ENCODE data around the gene EML1. TPM values are rescaled to one million over a fixed set of nuclear protein-coding genes. Genes with fewer than 3 reads are reported as not detected.

Gene EML1
- total RNA-seq, 1 experiment from 2014 or later, result 16.1 TPM

GRCh38 chr14:99822800-99823455 is 29.7 kb downstream of the EML1 start:
- POLR2A ChIA-PET, result no interaction called here
- Mint-ChIP-seq H3K27ac (no peak overlapping the region; the same call in 1 of the 2 replicates), H3K4me3 (no peak overlapping the region), H3K9me3 (no peaks in the 10 kb centered on the region), H3K36me3 (no peaks in the 10 kb centered on the region), H3K27me3 (ENCODE audit: low read depth) (no peaks in the 10 kb centered on the region), H3K4me1 (peaks cover 43% of the 10 kb centered on the region)
- TF ChIP-seq, protein P1, sequence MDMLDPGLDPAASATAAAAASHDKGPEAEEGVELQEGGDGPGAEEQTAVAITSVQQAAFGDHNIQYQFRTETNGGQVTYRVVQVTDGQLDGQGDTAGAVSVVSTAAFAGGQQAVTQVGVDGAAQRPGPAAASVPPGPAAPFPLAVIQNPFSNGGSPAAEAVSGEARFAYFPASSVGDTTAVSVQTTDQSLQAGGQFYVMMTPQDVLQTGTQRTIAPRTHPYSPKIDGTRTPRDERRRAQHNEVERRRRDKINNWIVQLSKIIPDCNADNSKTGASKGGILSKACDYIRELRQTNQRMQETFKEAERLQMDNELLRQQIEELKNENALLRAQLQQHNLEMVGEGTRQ (CRISPR knock-in tag; IDR thresholded peaks at IDR 0.05), result no peak
- TF ChIP-seq, protein P2, sequence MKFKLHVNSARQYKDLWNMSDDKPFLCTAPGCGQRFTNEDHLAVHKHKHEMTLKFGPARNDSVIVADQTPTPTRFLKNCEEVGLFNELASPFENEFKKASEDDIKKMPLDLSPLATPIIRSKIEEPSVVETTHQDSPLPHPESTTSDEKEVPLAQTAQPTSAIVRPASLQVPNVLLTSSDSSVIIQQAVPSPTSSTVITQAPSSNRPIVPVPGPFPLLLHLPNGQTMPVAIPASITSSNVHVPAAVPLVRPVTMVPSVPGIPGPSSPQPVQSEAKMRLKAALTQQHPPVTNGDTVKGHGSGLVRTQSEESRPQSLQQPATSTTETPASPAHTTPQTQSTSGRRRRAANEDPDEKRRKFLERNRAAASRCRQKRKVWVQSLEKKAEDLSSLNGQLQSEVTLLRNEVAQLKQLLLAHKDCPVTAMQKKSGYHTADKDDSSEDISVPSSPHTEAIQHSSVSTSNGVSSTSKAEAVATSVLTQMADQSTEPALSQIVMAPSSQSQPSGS (CRISPR knock-in tag; IDR thresholded peaks at IDR 0.05; ENCODE audit: borderline replicate concordance, low read depth), result no peak
- no peak for TF ChIP-seq IRF2 (CRISPR knock-in tag; IDR thresholded peaks at IDR 0.05; ENCODE audit: borderline replicate concordance, low read depth)
- TF ChIP-seq, protein P3, sequence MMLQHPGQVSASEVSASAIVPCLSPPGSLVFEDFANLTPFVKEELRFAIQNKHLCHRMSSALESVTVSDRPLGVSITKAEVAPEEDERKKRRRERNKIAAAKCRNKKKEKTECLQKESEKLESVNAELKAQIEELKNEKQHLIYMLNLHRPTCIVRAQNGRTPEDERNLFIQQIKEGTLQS (CRISPR knock-in tag; conservative IDR thresholded peaks at IDR 0.05), result no peak
- TF ChIP-seq, protein P4, sequence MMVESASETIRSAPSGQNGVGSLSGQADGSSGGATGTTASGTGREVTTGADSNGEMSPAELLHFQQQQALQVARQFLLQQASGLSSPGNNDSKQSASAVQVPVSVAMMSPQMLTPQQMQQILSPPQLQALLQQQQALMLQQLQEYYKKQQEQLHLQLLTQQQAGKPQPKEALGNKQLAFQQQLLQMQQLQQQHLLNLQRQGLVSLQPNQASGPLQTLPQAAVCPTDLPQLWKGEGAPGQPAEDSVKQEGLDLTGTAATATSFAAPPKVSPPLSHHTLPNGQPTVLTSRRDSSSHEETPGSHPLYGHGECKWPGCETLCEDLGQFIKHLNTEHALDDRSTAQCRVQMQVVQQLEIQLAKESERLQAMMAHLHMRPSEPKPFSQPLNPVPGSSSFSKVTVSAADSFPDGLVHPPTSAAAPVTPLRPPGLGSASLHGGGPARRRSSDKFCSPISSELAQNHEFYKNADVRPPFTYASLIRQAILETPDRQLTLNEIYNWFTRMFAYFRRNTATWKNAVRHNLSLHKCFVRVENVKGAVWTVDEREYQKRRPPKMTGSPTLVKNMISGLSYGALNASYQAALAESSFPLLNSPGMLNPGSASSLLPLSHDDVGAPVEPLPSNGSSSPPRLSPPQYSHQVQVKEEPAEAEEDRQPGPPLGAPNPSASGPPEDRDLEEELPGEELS (CRISPR knock-in tag; IDR thresholded peaks at IDR 0.05), result no peak
- no peak for TF ChIP-seq E2F4 (CRISPR knock-in tag; IDR thresholded peaks at IDR 0.05; ENCODE audit: borderline replicate concordance, low read depth)
- no peak for TF ChIP-seq PRRX2 (CRISPR knock-in tag; IDR thresholded peaks at IDR 0.05)
- TF ChIP-seq SMAD3 (CRISPR knock-in tag; IDR thresholded peaks at IDR 0.05; ENCODE audit: borderline replicate concordance), result no peak
- no peak for TF ChIP-seq SMAD4 (CRISPR knock-in tag; IDR thresholded peaks at IDR 0.05)
- no peak for TF ChIP-seq GABPB1 (CRISPR knock-in tag; IDR thresholded peaks at IDR 0.05)
- no peak for TF ChIP-seq GTF2I (CRISPR knock-in tag; conservative IDR thresholded peaks at IDR 0.05)
- no peak for TF ChIP-seq ZNF425 (CRISPR knock-in tag; conservative IDR thresholded peaks at IDR 0.05)
- TF ChIP-seq ELF4 (CRISPR knock-in tag; IDR thresholded peaks at IDR 0.05; ENCODE audit: low read depth), result no peak
- no peak for TF ChIP-seq ZNF219 (CRISPR knock-in tag; IDR thresholded peaks at IDR 0.05; ENCODE audit: borderline replicate concordance)
- no peak for TF ChIP-seq ZNF416 (CRISPR knock-in tag; IDR thresholded peaks at IDR 0.05)
- no peak for TF ChIP-seq JUN (CRISPR knock-in tag; IDR thresholded peaks at IDR 0.05)
- DNase-seq (ENCODE audit: low spot score), result no peak
- no peak for ATAC-seq
- CTCF ChIA-PET, result interaction anchor here (1.0 to 1.1 kb wide), 2 partner anchors 8 to 30 kb away, joined by 3 to 4 read pairs; partner anchors contain the start of gene EML1

- ChIA-PET POLR2A (no interaction called here), CTCF (no interaction called here)
- Mint-ChIP-seq H3K27ac (no peak overlapping the region), H3K4me3 (no peak overlapping the region), H3K27me3 (ENCODE audit: low read depth) (no peaks in the 10 kb centered on the region), H3K4me1 (peaks cover 37% of the 10 kb centered on the region), H3K9me3 (no peaks in the 10 kb centered on the region), H3K36me3 (no peaks in the 10 kb centered on the region)
- ATAC-seq (no peak), DNase-seq (ENCODE audit: low spot score) (no peak)
- no peak for TF ChIP-seq NR2C2 (CRISPR knock-in tag; IDR thresholded peaks at IDR 0.05)
- TF ChIP-seq OVOL2 (CRISPR knock-in tag; IDR thresholded peaks at IDR 0.05; ENCODE audit: borderline replicate concordance), result no peak
- peak; percentile 46; the same call in 1 of the 2 replicates for TF ChIP-seq ZNF121 (CRISPR knock-in tag; IDR thresholded peaks at IDR 0.05)
- no peak for TF ChIP-seq ZBTB21 (CRISPR knock-in tag; IDR thresholded peaks at IDR 0.05; ENCODE audit: borderline replicate concordance)
- no peak for TF ChIP-seq MAX (CRISPR knock-in tag; IDR thresholded peaks at IDR 0.05)
Observed at GRCh38 chr14:99824776-99825175, 31.6 kb downstream of the EML1 start.

Measured in WTC11 (cell line).